ENCODE results near the gene ZMYND11.

The ZMYND11 gene

GRCh38 chr10:135132-135600 lies at the start of gene ZMYND11:
Gene ZMYND11 (plus strand): TSS chr10:135455. CDS start chr10:180013, 44,558 bp downstream.
- DNase-seq: peak; percentile 86

- no peak for DNase-seq
These were observed 49.2 kb upstream of the ZMYND11 start for GRCh38 chr10:86031-86430.

GRCh38 chr10:87177-88080 lies 47.8 kb upstream of the ZMYND11 start:
- no peak for DNase-seq

GRCh38 chr10:88253-88652 lies 47.0 kb upstream of the ZMYND11 start:
- DNase-seq: no peak

GRCh38 chr10:89248-89647 lies 46.0 kb upstream of the ZMYND11 start:
- no peak for DNase-seq

GRCh38 chr10:90161-90560 lies 45.1 kb upstream of the ZMYND11 start:
- no peak for DNase-seq

- DNase-seq: no peak
These were observed 43.9 kb upstream of the ZMYND11 start for GRCh38 chr10:91313-91712.

GRCh38 chr10:92153-92552 lies 43.1 kb upstream of the ZMYND11 start:
- no peak for DNase-seq

- DNase-seq: no peak
These were observed 42.4 kb upstream of the ZMYND11 start for GRCh38 chr10:92846-93245.

GRCh38 chr10:94613-95012 lies 40.6 kb upstream of the ZMYND11 start:
- DNase-seq: no peak

- DNase-seq: no peak
These were observed 39.7 kb upstream of the ZMYND11 start for GRCh38 chr10:95356-96115.

- no peak for DNase-seq
These were observed 38.8 kb upstream of the ZMYND11 start for GRCh38 chr10:96466-96865.

- no peak for DNase-seq
These were observed 30.8 kb upstream of the ZMYND11 start for GRCh38 chr10:104416-104815.

GRCh38 chr10:104862-105565 lies 30.2 kb upstream of the ZMYND11 start:
- DNase-seq: no peak

- DNase-seq: no peak
These were observed 29.4 kb upstream of the ZMYND11 start for GRCh38 chr10:105806-106205.

GRCh38 chr10:106740-107139 lies 28.5 kb upstream of the ZMYND11 start:
- no peak for DNase-seq

GRCh38 chr10:112246-112645 lies 23.0 kb upstream of the ZMYND11 start:
- no peak for DNase-seq

GRCh38 chr10:124874-125273 lies 10.4 kb upstream of the ZMYND11 start:
- DNase-seq: no peak

GRCh38 chr10:127612-128432 lies 7.4 kb upstream of the ZMYND11 start:
- DNase-seq: no peak

GRCh38 chr10:129810-130209 lies 5.4 kb upstream of the ZMYND11 start:
- no peak for DNase-seq

GRCh38 chr10:132946-133898 lies 2.0 kb upstream of the ZMYND11 start:
- DNase-seq: no peak
